Mononuclear cell (primary cell): ENCODE measurements around the gene GIPC2. TPM values are rescaled to one million over a fixed set of nuclear protein-coding genes. Genes with fewer than 3 reads are reported as not detected.
"Not testable (repeated sequence)": the region's sequence is repeated elsewhere in the genome, so short reads cannot be mapped to it uniquely, and the experiment has no call there.

Experiments used
- H3K27me3 ChIP-seq: 2 replicates; pipeline ENCODE4 v1.6.0; 2011; ENCODE audit warnings: low read length, control low read depth; ENCODE audit not compliant: insufficient read depth
- H3K4me1 ChIP-seq: 2 replicates; pipeline ENCODE4 v1.5.1; 2011; ENCODE audit warnings: mild to moderate bottlenecking, low read length, control low read depth; ENCODE audit not compliant: insufficient read depth
- H3K4me3 ChIP-seq: 2 replicates; pipeline ENCODE4 v1.5.1; 2011; ENCODE audit warnings: mild to moderate bottlenecking, low read length, moderate library complexity
- H3K9me3 ChIP-seq: 2 replicates; pipeline ENCODE4 v1.5.1; 2011; ENCODE audit warnings: low read depth, mild to moderate bottlenecking, control low read depth, low read length
- total RNA-seq: library from RNA; depleted of rRNA; stranded (reverse); fragments of >200 nt; gene quantifications from one replicate; pipeline ENCODE4 v1.2.3, GENCODE V29; 2012

The GIPC2 gene
- total RNA-seq, 1 donor = under 0.01 TPM

DNA sequence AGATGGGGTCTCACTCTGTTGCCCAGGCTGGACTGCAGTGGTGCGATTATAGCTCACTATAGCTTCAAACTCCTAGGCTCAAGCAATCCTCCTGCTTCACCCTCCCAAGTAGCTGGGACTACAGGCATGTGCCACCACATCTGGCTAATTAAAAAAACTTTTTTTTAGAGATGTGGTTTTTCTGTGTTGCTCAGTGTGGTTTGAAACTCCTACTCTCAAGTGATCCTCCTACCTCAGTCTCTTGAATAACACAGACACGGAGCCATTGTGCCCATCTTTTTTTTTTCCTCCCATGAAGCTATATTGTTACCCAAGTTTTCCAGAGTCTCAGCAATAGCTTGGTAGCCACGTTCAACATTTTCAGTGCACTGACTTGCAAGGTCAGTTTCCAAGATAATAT lies 2.7 kb downstream of the GIPC2 start:
- Histone ChIP-seq H3K4me3 (no peak overlapping the region), H3K27me3 (peaks cover 49% of the 10 kb centered on the region), H3K4me1 (peaks cover 17% of the 10 kb centered on the region), H3K9me3 (no peaks in the 10 kb centered on the region)

DNA sequence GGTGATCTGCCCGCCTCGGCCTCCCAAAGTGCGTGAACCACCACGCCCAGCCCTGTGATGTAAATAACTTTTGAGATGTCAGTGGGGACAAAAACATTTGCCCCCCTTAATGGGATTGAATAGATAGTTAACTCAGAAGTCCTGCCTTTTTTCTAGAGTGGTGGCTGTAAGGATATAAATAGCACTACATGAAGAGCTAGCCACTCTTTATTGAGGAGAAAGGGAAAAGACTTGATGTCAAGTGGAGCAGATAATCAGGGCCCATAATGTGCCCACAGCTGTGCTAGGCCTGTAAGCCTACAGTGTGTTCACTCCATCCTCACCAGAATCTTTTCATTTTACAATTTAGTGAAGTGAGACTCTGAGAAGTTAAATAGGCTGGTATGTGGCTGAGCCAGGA lies 3.6 kb downstream of the GIPC2 start:
- H3K27me3 ChIP-seq = peaks cover 42% of the 10 kb centered on the region
- peaks cover 17% of the 10 kb centered on the region for H3K4me1 ChIP-seq
- H3K9me3 ChIP-seq = no peaks in the 10 kb centered on the region
- no peak overlapping the region for H3K4me3 ChIP-seq

DNA sequence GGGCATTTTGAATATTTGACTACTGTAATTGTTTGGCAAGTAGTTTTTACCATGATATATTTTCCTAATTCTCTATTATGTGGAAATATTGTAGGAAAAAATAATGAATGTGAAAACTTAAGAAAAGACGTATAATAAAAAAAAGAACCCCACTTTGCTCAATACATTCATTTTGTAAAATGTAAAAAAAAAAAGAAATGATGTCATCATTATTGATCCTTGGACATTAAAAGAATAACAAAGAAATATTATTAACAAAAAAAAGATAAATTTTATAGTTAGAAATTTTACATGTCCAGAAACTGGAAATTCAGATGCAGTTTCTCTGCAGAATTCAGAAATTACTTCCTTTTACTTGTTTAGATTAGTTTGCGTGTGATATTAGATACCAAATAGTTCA lies 5.2 kb downstream of the GIPC2 start:
- H3K4me3 ChIP-seq = no peak overlapping the region
- peaks cover 8% of the 10 kb centered on the region for H3K4me1 ChIP-seq
- no peaks in the 10 kb centered on the region for H3K9me3 ChIP-seq
- H3K27me3 ChIP-seq = peaks cover 26% of the 10 kb centered on the region

DNA sequence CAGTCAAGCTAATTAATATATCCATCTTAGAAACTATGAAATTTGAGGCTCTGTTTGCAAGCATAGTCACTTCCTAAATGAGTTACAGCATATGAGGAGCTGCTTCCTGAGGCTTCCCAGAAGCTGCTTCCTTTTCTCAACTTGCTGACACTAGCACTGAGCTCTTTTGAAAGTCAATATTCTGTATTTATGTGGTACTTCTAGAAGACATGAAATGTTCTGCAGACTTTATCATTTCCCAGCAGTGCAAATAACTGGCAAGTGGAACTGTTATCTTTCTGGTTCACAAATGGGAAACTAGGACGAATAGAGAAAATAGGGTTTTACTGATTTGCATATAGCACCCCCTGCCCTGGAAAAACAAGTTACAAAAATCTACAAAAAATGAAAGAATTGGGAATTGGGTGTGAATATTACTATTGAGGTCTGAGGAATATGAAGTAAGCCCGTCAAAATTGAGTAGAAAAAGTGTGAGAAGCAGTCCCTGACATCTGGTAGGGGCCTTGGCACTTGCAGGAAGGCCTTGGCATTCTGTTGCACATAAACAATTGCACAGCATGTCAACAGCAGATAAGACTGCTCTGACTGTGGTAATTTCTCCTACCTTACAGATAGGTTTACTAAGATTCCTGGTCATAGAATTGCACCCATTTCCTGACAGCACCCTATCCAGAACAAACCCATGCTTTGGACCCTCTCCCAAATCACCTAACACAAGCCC lies 7.1 kb downstream of the GIPC2 start:
- Histone ChIP-seq H3K27me3 (peaks cover 8% of the 10 kb centered on the region), H3K4me1 (no peaks in the 10 kb centered on the region), H3K9me3 (no peaks in the 10 kb centered on the region), H3K4me3 (no peak overlapping the region)

DNA sequence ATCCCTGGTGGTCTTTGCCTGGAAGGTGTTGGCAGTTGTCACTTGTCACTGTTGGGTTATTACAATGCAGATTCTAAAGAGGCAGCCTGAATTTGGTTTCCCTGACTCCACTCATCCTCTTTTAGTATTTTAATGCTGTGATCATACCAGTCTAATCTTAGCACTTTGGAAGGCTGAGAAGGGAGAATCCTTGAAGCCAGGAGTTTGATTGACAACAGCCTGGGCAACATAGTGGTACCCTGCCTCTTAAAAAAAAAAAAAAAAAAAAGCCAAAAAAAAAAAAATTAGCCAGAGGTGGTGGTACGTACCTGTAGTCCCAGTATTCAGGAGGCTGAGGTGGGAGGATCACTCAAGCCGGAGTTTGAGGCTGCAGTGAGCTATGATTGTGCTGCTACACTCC lies 7.7 kb downstream of the GIPC2 start:
- Histone ChIP-seq H3K4me1 (no peaks in the 10 kb centered on the region), H3K27me3 (peaks cover 5% of the 10 kb centered on the region), H3K4me3 (no peak overlapping the region), H3K9me3 (no peaks in the 10 kb centered on the region)

DNA sequence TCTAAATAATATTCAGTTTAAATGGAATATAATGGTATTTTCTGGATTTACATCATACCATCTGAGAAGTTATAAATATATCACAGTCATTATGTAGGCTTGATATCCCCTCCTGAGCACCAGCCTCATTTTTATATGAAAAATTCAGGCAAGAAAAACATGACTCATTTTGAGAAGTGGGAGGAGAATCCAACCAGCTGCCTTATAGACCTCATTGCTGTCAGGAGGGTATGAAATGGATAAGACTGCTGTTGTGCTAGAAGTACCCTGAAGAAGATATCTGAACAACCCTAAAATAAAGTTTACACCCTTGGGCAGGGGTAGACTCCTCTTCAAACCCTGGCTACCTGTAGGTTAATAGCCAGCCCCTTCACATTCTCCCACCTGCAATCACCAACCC lies 8.8 kb downstream of the GIPC2 start:
- Histone ChIP-seq H3K27me3 (no peaks in the 10 kb centered on the region), H3K4me1 (no peaks in the 10 kb centered on the region), H3K4me3 (no peak overlapping the region), H3K9me3 (no peaks in the 10 kb centered on the region)

DNA sequence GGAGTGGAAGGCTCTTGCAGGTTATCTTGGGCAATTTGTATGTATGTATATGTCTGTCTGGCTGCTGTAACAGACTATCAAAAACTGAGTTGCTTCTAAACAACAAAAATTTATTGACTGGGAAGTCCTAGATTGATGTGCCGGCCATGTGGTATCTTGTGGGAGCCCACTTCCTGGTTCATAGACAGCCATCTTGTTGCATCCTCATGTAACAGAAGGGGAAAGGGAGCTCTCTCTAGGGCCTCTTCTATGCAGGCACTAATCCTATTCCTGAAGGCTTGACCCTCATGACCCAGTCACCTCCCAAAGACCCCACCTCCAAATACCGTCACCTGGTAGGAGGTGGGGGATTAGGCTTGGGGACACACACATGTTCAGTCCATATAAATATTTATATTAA lies 9.2 kb downstream of the GIPC2 start:
- no peaks in the 10 kb centered on the region for H3K4me1 ChIP-seq
- no peak overlapping the region for H3K4me3 ChIP-seq
- no peaks in the 10 kb centered on the region for H3K27me3 ChIP-seq
- H3K9me3 ChIP-seq = no peaks in the 10 kb centered on the region

DNA sequence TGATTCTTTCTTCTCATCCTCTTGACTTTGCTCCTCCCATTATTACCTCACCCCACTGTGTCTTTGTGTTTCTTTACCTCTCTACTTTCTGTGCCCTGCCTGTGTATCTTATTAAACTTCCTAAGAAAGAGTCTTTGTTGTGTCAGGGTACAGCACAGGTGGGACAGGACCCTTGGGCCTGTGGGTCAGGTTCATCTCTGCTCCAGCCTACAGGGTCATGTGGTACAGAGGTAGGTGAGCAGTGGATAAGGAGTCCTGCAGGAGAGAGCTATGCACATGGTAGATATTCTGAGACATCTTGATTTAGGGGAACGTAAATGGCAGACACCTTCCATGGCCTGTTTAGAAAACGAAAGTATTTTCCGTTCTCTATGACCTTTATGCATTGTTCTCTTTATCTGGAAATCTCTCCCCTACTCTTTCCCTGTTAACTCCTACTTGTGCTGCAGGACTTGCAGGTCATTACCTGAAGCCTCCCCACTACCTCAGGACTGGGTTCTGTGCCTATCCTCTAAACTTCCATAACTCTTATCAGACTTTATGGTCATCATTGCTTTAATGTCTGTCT lies 9.9 kb downstream of the GIPC2 start:
- no peaks in the 10 kb centered on the region for H3K9me3 ChIP-seq
- H3K27me3 ChIP-seq = no peaks in the 10 kb centered on the region
- H3K4me1 ChIP-seq = no peaks in the 10 kb centered on the region
- H3K4me3 ChIP-seq = no peak overlapping the region

DNA sequence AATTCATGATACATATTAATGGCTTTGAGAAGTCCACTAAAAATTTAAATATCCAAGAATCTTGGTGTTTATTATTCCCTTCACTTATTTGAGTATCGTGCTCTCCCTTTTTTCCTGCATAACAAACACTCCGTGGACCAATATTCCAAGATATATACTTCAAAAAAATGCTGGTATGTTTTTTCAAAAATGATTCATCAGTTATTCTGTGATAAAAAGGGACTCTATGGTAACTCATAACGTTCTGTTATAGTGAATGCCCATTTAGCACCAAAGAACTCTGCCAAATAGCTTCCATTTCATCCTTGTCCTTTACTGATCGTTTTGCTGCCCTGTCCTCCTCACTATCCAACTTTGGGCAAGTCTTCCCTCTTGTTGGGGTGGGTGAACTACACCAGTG lies 12.9 kb downstream of the GIPC2 start:
- no peaks in the 10 kb centered on the region for H3K27me3 ChIP-seq
- no peaks in the 10 kb centered on the region for H3K4me1 ChIP-seq
- H3K4me3 ChIP-seq = no peak overlapping the region
- no peaks in the 10 kb centered on the region for H3K9me3 ChIP-seq

DNA sequence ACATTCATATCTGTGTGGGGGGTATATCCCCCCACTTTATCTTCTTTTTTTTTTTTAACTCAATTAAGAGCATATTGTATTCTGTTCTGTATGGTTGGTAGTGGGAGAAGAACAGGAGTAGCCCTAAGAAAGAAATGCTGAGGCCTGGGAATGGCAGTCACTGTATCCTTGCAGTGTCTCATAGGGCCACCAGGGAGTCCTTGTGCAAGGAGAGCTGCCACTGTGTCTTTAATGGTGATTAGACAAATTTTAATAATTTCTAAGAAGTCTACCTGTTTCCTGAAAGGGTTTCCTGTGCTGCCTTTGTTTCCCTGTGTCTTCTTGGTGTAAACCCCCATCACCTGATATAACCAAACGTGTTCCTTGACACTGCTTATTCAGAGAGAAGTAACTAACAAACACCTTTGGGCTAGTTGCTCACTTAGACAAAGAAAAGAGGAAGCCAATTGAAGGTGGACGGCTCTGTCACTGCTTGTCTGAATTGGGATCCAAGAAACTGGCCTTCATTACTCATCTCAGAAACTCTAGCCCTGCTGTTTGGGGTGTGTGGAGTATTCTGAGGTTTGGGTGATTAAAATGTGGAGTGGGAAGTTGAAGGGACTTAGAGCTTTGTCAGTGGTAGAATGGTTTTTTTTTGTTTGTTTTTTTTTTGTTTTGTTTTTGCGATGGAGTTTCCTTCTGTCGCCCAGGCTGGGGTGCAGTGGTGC lies 15.2 kb downstream of the GIPC2 start:
- H3K4me3 ChIP-seq = no peak overlapping the region
- H3K9me3 ChIP-seq = no peaks in the 10 kb centered on the region
- no peaks in the 10 kb centered on the region for H3K4me1 ChIP-seq
- no peaks in the 10 kb centered on the region for H3K27me3 ChIP-seq

DNA sequence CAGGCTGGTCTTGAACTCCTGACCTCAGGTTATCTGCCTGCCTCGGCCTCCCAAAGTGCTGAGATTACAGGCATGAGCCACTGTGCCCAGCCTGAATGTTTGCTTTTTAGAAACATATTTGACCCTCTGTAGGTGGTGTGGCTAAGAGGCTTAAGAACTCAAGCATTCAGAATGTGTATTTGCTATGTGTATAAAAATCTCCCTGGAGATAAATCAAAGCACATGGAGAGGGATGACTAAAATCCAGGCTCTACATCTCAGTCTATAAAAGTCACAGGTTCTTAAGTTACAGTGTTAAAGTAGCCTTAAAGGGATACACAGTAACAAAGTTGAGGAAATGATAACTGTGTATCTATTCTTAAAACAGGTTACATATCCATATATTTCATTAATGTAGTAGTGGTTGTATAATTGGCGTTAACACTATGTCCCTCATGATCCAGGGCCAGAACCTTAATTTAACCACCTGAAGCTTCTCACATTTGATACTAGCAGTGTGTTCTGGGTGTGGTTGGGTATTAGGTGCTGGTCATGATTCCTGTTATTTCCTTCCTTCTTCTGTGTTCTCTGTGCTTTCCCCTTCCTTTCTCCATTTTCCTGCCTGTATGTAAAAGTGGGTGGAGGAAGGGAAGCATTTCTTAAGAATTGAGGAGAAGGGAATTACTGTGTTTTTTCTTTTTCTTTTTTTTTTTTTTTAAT lies 16.2 kb downstream of the GIPC2 start:
- H3K4me1 ChIP-seq = no peaks in the 10 kb centered on the region
- H3K27me3 ChIP-seq = no peaks in the 10 kb centered on the region
- H3K9me3 ChIP-seq = no peaks in the 10 kb centered on the region
- no peak overlapping the region for H3K4me3 ChIP-seq

DNA sequence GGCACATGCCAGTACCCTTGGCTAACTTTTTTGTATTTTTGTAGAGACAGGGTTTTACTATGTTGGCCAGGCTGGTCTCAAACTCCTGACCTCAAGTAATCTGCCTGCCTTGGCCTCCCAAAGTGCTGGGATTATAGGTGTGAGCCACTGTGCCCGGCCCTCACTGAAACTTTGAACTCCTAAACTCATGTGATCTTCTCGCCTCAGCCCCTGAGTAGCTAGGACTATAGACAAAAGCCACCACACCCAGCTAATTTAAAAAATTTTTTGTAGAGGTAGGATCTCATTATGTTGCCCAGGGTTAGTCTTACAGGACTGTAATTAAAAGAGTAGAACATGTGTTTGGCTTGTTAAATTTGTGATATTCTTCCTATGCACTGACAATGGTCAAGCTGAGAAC lies 19.1 kb downstream of the GIPC2 start:
- H3K27me3 ChIP-seq, H3K4me3 ChIP-seq, H3K4me1 ChIP-seq, H3K9me3 ChIP-seq: not testable (repeated sequence)

DNA sequence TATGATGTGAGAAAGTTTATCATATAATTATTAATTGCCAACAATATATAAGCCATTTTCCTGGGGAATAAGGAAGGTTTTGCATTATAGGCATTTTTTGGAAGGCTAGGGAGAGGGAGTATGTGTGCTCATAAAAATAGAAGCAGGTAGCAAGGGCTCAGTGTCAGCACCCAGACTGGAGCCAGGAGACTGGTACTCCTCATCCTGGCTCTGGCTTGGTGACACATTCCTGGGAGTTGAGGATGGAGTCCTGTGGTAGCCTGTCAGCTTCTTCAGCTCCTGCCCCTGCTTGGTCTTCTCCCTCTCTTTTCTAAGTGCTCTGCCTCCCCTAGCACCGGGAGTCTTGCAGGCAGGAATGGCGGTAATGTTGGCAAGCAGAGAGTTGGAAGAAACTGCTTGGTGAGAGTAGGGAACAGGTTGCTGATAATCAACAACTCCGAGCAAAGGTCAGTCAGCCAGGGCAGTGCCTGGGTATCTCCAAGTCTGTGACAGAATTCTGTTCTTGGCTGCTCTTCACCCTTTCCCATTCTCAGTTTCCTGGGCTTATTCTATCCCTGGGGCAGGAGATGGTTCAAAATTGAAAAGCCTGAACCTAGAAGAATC lies 23.0 kb downstream of the GIPC2 start:
- no peaks in the 10 kb centered on the region for H3K27me3 ChIP-seq
- no peaks in the 10 kb centered on the region for H3K9me3 ChIP-seq
- no peak overlapping the region for H3K4me3 ChIP-seq

DNA sequence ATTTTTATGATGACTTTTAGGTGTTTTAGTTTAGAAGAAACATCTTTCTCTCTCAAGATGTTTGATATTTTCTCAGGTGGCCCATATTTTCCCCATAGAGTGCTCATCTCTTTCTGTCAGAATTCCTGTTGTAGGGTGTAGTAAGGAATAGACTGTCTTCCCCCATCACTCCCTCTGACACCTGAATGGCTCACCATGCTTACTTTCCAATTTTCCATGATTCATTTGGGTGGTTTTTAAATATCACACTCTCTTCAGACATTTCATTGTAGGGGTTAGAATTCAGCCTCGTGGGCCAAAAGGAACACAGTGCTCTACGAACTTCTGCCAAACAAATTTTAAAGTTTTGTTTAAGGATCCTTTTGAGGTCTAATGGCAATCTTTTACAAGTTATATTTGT lies 24.0 kb downstream of the GIPC2 start:
- no peaks in the 10 kb centered on the region for H3K4me1 ChIP-seq
- no peak overlapping the region for H3K4me3 ChIP-seq
- H3K27me3 ChIP-seq = no peaks in the 10 kb centered on the region
- H3K9me3 ChIP-seq = no peaks in the 10 kb centered on the region

More for the DNA sequence above, 23.0 kb downstream of the GIPC2 start:
- no peaks in the 10 kb centered on the region for H3K4me1 ChIP-seq

DNA sequence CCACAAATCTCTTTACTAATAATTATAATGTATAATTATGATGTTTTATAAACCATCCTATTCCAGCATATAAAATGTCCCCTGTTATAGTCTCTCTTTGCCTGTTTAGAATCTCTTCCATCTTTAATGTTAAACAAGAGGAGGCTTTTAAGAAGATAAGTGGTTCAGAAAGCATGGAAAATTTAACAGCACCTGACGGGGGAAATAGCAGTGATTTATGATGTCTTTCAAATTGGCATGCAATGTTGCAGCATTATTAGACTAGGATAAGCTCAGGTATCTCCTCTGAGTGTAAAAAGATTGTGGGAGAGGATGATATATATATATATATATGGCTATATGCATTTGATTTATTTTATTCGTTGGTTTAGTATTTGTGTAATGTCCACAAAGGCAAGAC lies 24.4 kb downstream of the GIPC2 start:
- Histone ChIP-seq H3K9me3 (no peaks in the 10 kb centered on the region), H3K27me3 (no peaks in the 10 kb centered on the region), H3K4me1 (no peaks in the 10 kb centered on the region), H3K4me3 (no peak overlapping the region)
